ENCODE data around the gene GLS. TPM values are rescaled to one million over a fixed set of nuclear protein-coding genes. Genes with fewer than 3 reads are reported as not detected.

GLS gene
- total RNA-seq, 1 donor from 2014 or later = 220 TPM

DNA sequence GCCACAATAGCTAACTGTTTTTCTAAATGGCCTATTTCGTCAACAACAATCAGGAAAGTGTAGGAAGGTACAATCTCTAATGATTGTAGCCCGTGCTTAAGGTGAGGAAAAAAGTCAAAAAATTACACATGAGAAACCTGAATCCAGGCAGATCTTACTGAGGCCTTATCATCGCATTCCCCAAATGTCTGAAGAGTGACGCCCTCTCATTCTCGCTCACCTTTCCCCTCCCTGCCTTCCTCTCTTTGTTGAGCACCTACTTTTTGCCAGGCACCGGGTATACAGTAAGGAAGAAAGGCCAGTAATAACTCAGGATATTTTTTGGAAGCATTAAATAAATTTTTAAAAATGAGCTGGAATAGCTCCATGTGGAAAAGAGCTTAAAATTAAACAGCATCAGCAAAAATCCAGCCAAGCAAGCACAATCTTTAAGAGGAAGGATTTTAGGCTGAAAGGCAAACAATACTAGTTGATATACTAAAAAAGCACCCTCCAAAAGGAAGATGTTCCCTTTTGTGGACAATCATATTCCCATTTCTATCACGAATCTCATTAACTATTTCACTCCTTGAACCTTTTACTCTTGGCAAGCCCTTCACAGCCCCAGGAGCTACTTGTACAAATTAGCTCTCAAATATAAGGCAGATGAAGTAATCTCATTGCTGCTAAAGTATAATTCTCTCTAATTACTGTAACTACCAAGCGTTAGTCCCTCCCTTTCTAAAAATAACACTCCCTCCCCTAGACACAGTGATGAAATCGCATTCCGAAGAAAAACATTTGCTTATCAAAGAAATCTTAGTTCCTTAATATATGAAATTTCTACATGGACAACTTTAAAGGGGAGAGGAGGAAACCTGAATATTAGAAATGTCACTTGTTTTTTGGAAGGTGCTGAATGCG is 93.4 kb downstream of the GLS start:
- no peaks in the 10 kb centered on the region for H3K27me3 Mint-ChIP-seq (ENCODE audit: insufficient read depth)
- H3K27ac Mint-ChIP-seq = peak overlapping the region; percentile 63
- intact Hi-C loops (cut with micrococcal nuclease) = no loop called here

GRCh38 chr2:190974629-190975361 is 94.2 kb downstream of the GLS start:
- intact Hi-C loops (cut with micrococcal nuclease) = loop anchor here (5.0 kb wide), 1 partner anchor 72 kb away; no protein-coding TSS in a partner anchor
- peak overlapping the region; percentile 73 for H3K27ac Mint-ChIP-seq
- peaks cover 46% of the 10 kb centered on the region for H3K4me1 Mint-ChIP-seq (ENCODE audit: low read depth)
- no peak overlapping the region for H3K4me3 Mint-ChIP-seq
- H3K27me3 Mint-ChIP-seq (ENCODE audit: insufficient read depth) = no peaks in the 10 kb centered on the region
- DNase-seq (ENCODE audit: low spot score) = no peak
- no peaks in the 10 kb centered on the region for H3K9me3 Mint-ChIP-seq
- peaks cover 79% of the 10 kb centered on the region for H3K36me3 Mint-ChIP-seq (ENCODE audit: low read depth)

More for the DNA sequence above, 93.4 kb downstream of the GLS start:
- DNase-seq (ENCODE audit: low spot score) = no peak
- Mint-ChIP-seq H3K36me3 (ENCODE audit: low read depth) (peaks cover 80% of the 10 kb centered on the region), H3K4me1 (ENCODE audit: low read depth) (peaks cover 47% of the 10 kb centered on the region), H3K9me3 (no peaks in the 10 kb centered on the region), H3K4me3 (no peak overlapping the region)

DNA sequence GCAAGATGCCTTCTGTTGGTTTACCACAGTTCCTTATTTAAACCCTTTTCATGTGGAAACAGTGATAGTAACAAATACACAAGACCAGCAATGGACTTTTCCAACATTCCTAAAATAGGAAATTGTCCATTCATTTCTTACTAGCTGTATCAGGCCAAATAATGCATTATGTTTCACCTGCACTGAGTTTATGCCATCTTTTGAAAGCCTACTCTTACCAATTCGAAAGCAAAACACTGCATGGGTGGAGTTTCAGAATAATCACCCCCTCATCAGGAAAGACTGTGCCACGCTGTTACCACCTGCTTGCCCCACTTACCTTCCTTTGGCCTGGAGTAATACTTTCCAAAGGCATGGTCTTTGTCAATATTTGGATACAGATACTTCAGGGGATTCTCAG is 95.9 kb downstream of the GLS start:
- peaks cover 53% of the 10 kb centered on the region for H3K4me1 Mint-ChIP-seq (ENCODE audit: low read depth)
- intact Hi-C loops (cut with micrococcal nuclease) = loop anchor here (5.0 kb wide), 1 partner anchor 74 kb away; no protein-coding TSS in a partner anchor
- H3K36me3 Mint-ChIP-seq (ENCODE audit: low read depth) = peaks cover 81% of the 10 kb centered on the region
- H3K27me3 Mint-ChIP-seq (ENCODE audit: insufficient read depth) = no peaks in the 10 kb centered on the region
- peak overlapping the region; percentile 43 for H3K27ac Mint-ChIP-seq
- no peak overlapping the region for H3K4me3 Mint-ChIP-seq
- DNase-seq (ENCODE audit: low spot score) = no peak
- no peaks in the 10 kb centered on the region for H3K9me3 Mint-ChIP-seq

DNA sequence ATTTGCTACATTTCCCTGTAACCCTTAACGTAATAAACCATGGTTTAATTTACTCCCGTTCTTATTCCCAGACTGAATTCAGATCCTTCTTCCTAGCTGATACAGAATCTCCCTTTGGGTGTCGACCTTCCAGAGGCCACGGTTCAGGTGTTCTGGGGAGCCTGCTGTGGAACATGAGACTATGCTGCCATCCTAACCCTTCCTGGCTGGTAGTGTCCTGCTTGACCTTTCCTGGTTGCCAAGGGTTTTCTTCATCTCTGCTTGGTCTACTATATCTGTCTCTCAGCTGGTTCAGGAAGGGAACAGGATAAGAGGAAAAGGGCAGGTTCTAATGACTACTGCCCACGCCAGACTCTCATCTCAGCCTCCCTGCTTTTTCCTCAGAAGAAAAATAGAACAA is 96.9 kb downstream of the GLS start:
- H3K27me3 Mint-ChIP-seq (ENCODE audit: insufficient read depth) = no peaks in the 10 kb centered on the region
- H3K9me3 Mint-ChIP-seq = no peaks in the 10 kb centered on the region
- peaks cover 61% of the 10 kb centered on the region for H3K4me1 Mint-ChIP-seq (ENCODE audit: low read depth)
- intact Hi-C loops (cut with micrococcal nuclease) = loop anchor here (5.0 kb wide), 1 partner anchor 75 kb away; no protein-coding TSS in a partner anchor
- peak overlapping the region; percentile 80 for H3K27ac Mint-ChIP-seq
- no peak overlapping the region for H3K4me3 Mint-ChIP-seq
- no peak for DNase-seq (ENCODE audit: low spot score)
- peaks cover 85% of the 10 kb centered on the region for H3K36me3 Mint-ChIP-seq (ENCODE audit: low read depth)

DNA sequence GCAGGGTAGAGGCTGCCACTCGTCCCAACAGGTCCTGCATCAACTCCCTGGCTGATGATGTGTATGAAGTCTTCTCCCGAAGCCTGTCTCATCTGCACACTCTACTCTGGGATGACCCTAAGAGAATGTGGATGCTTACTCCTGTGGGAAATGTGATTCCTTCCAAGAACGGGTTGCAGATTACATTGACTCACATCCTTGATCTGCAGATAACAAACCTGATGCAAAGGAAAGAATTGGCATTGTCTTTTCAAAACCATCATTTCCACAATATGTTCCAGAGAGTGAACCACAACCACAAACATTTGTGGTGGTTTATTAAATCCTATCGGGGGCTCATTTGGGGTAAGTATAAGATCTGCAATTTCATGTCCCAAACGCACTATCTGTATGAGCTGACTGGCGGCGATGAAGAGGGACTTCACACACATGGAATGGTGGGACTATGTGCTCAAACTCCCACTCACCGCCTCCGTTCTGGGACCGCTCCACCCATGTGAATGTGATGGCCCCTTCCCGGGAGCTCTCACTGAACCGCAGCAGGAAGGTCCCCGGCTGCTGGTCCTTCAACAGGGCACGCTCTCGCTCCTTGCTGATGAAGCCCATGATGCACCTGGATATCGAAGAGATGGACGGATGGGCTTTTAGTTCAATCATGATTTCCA is 97.9 kb downstream of the GLS start:
- Mint-ChIP-seq H3K4me1 (ENCODE audit: low read depth) (peaks cover 71% of the 10 kb centered on the region), H3K4me3 (no peak overlapping the region), H3K27me3 (ENCODE audit: insufficient read depth) (no peaks in the 10 kb centered on the region), H3K27ac (peak overlapping the region; percentile 80), H3K9me3 (no peaks in the 10 kb centered on the region), H3K36me3 (ENCODE audit: low read depth) (peaks cover 88% of the 10 kb centered on the region)
- DNase-seq (ENCODE audit: low spot score) = no peak
- intact Hi-C loops (cut with micrococcal nuclease) = loop anchor here (5.0 kb wide), 1 partner anchor 76 kb away; no protein-coding TSS in a partner anchor

DNA sequence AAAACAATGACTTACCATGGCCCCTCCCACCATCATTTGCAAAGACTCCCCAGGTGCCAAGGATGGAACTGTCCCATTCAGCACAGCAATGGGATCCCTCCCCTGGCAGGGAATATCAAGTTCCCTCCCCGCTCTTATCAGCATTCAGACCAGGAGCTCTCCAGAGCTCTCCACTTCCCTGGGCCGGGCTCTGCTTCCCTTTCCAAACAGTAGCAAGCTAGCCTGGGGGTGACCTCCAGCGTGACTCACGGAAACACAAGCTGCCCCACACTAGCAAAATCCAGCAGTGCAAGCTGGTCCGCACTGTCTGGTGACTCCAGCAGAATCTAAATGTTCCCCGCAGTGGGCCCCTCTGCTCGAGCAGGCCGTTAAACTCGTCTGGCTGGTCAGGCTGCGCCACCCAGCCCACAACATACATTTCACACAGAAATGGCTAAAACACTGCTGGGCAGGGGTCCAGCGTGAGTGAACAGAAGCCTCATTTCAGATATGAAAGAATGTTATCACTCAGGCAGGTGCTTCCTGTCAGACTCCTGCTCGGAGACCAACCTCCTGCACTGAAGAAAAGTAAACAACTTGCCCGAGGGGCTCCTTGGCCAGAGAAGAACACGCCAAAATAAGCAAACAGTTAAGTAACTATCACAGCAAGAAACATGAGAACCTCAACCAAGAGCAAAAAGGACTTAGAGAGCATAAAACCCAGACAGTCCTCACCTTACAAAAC is 99.4 kb downstream of the GLS start:
- peaks cover 71% of the 10 kb centered on the region for H3K4me1 Mint-ChIP-seq (ENCODE audit: low read depth)
- intact Hi-C loops (cut with micrococcal nuclease) = loop anchor here (5.0 kb wide), 1 partner anchor 78 kb away; no protein-coding TSS in a partner anchor

DNA sequence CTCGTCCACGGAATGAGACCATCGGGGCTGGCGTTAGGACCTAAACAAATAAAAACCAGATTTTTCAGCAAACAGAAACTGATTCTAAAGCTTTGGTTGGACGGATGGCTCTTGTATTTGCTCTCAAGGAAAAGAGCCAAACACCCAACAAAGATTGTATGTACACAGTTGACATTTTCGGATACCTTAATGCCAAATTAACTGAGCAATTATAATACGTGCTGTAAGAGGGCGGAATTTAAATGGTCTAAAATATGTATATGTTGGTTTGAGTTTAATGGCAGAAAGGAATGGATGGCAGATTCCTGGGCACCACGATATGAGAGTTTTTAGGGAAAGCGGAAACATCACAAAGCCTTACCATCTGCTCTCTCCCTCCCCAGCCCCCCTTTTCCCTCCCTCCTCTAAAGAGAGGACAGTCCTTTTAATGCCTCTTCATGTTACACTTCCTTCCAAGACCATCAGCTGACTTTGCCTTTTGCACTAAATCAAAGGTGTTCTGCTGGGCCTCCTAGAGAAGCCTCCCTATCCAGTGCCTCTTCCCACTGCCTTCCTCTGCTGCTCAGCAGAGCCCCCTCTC is 100.1 kb downstream of the GLS start:
- Mint-ChIP-seq H3K27me3 (ENCODE audit: insufficient read depth) (no peaks in the 10 kb centered on the region), H3K27ac (peak overlapping the region; percentile 86), H3K9me3 (no peaks in the 10 kb centered on the region), H3K4me3 (no peak overlapping the region), H3K36me3 (ENCODE audit: low read depth) (peaks cover 83% of the 10 kb centered on the region), H3K4me1 (ENCODE audit: low read depth) (peaks cover 77% of the 10 kb centered on the region)
- DNase-seq (ENCODE audit: low spot score) = no peak
- intact Hi-C loops (cut with micrococcal nuclease) = no loop called here

More for the DNA sequence above, 99.4 kb downstream of the GLS start:
- Mint-ChIP-seq H3K9me3 (no peaks in the 10 kb centered on the region), H3K27ac (peak overlapping the region; percentile 86), H3K36me3 (ENCODE audit: low read depth) (peaks cover 85% of the 10 kb centered on the region), H3K4me3 (no peak overlapping the region), H3K27me3 (ENCODE audit: insufficient read depth) (no peaks in the 10 kb centered on the region)
- no peak for DNase-seq (ENCODE audit: low spot score)

DNA sequence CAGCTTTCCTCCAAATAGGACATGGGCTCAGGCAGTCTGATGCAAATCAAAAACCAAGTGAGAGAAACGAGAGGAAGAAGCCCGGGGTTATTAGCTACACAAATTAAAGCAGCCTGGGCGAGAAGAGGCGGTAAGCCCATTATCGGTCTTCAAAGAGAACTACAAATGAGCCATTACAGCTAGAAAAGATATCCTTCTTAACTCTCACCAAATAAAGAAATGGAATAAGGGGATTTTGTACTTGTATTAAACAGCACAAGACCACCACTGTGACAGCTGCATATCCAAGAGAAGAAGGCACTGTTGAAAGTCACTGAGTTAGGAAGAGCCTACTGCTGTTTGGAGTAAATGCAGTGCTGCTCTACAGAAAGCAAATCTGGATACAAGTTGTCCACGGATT is 100.7 kb downstream of the GLS start:
- H3K4me1 Mint-ChIP-seq (ENCODE audit: low read depth) = peaks cover 82% of the 10 kb centered on the region
- DNase-seq (ENCODE audit: low spot score) = no peak
- no peaks in the 10 kb centered on the region for H3K9me3 Mint-ChIP-seq
- no peaks in the 10 kb centered on the region for H3K27me3 Mint-ChIP-seq (ENCODE audit: insufficient read depth)
- peaks cover 84% of the 10 kb centered on the region for H3K36me3 Mint-ChIP-seq (ENCODE audit: low read depth)
- intact Hi-C loops (cut with micrococcal nuclease) = no loop called here
- H3K4me3 Mint-ChIP-seq = no peak overlapping the region
- H3K27ac Mint-ChIP-seq = peak overlapping the region; percentile 71

DNA sequence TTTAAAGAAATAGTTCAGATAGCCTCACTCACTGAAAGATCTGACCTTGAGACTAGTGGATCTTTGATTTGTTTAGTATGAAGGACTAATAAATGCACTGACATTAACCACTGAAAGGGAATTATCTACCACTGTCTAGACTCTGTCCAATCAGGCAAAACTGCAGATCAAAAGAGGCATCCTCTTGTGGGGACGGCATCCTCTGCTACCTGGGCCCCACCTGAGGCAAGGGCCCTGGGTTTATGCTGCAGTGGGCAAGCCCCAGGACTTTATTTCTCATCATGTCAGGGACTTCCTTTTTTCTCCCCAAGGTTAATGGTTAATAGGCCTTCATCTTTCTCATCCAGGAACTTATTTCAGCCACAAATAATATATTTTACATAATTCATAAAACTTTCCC is 101.1 kb downstream of the GLS start:
- H3K4me1 Mint-ChIP-seq (ENCODE audit: low read depth) = peaks cover 85% of the 10 kb centered on the region
- intact Hi-C loops (cut with micrococcal nuclease) = loop anchor here (2.0 kb wide), 1 partner anchor 29 kb away; no protein-coding TSS in a partner anchor
- no peaks in the 10 kb centered on the region for H3K27me3 Mint-ChIP-seq (ENCODE audit: insufficient read depth)
- no peaks in the 10 kb centered on the region for H3K9me3 Mint-ChIP-seq
- H3K36me3 Mint-ChIP-seq (ENCODE audit: low read depth) = peaks cover 82% of the 10 kb centered on the region
- H3K27ac Mint-ChIP-seq = peak overlapping the region; percentile 71
- no peak for DNase-seq (ENCODE audit: low spot score)
- H3K4me3 Mint-ChIP-seq = no peak overlapping the region

DNA sequence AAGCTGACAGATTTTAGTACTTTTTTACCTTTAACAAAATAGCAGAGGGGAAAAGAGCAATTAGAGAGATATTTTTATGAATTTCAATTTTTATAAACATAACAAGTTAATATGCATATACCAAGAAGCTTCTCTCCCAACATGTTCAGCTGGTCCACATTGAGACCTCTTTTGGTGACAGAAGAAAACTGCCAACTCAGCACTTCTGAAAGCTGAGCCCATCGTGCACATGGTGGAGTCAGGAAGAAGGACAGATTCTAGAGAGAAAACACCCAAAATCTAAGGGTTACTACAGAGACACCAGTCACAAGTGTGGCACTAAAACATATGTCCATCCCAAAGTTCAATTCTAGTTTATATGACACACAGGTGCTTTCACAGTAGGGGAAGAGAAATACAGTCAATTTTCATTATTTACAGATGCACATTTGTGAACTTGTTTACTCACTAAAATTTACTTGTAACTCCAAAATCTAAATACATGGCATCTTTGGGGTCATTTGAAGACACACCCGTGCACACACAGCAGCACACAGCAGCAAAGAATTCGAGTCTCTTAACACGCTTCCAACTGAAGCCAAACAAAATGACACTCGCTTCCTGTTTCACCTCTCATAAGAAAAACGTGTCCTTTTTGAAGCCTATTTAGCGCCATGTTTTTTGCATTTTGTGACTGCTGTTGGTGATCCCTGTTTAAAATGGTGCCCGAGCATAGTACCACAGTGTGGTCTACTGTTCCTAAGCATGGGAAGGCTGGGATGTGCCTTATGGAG is 101.8 kb downstream of the GLS start:
- no peak for DNase-seq (ENCODE audit: low spot score)
- Mint-ChIP-seq H3K27me3 (ENCODE audit: insufficient read depth) (no peaks in the 10 kb centered on the region), H3K4me1 (ENCODE audit: low read depth) (peaks cover 90% of the 10 kb centered on the region), H3K4me3 (no peak overlapping the region), H3K27ac (peak overlapping the region; percentile 71), H3K36me3 (ENCODE audit: low read depth) (peaks cover 84% of the 10 kb centered on the region), H3K9me3 (no peaks in the 10 kb centered on the region)
- intact Hi-C loops (cut with micrococcal nuclease) = loop anchor here (2.0 kb wide), 1 partner anchor 28 kb away; no protein-coding TSS in a partner anchor

DNA sequence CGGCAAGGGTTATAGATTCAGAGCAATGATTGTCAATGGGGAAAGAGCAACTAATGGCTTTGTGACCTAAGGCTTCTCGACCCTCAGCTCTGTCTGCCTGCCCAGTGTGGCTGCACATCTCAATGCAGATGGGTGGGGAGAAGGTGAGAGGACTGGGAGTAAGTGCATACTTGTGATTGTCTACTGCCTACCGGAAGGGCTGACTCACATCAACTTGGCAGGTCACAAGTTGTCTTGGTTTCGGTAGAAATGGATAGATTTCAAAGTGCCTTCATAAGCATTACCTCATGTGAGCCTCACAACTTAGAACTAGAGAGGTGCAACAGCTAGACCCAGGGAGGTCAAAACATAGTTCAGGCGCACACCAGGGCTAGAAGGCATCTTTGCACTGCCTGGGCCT is 104.0 kb downstream of the GLS start:
- Mint-ChIP-seq H3K4me3 (no peak overlapping the region), H3K36me3 (ENCODE audit: low read depth) (peaks cover 81% of the 10 kb centered on the region), H3K9me3 (no peaks in the 10 kb centered on the region), H3K27me3 (ENCODE audit: insufficient read depth) (no peaks in the 10 kb centered on the region), H3K27ac (peak overlapping the region; percentile 46), H3K4me1 (ENCODE audit: low read depth) (peaks cover 78% of the 10 kb centered on the region)
- intact Hi-C loops (cut with micrococcal nuclease) = loop anchor here (2.0 kb wide), 1 partner anchor 16 kb away; no protein-coding TSS in a partner anchor
- DNase-seq (ENCODE audit: low spot score) = no peak
